ENCODE measurements around the gene DCN. TPM values are rescaled to one million over a fixed set of nuclear protein-coding genes. Genes with fewer than 3 reads are reported as not detected.

Gene DCN
- total and polyA plus RNA-seq, 2 donors (not counting 3 experiments of a cell fraction or from before 2014, with no cell fraction given): 0.42 to 0.43 TPM

DNA sequence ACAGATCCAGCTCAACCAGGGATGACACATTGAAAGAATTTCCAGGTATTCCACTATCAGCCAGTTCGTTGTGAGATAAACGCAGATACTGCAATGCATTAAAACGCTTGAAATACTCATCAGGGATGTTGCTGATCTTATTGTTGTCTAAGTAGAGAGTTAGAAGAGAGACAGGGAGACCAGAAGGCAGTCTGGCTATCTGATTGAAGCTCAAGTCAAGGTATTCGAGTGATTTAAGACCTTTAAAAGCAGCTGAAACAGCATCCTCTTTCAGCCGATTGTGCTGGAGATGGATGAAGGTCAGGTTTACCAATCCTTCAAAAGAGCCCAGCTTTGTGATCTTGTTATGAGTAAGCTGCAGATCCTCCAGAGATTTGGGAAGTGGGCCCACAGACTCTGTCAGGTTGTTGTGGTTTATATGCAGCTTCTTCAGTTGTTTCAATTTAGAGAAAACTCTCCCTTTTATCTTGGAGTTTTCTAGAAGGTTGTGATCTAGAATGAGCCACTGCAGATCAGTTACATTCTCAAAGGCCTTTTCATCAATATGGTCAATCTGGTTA is 74.3 kb downstream of the DCN start:
- Histone ChIP-seq H3K27ac (ENCODE audit: insufficient read depth, low read depth, low read length) (no peak overlapping the region), H3K79me2 (ENCODE audit: control insufficient read depth, insufficient read depth, low read length) (no peaks in the 10 kb centered on the region), H3K9me3 (replicated peaks; ENCODE audit: control insufficient read depth, insufficient read depth, low read length) (no peaks in the 10 kb centered on the region), H3K4me2 (ENCODE audit: insufficient read depth, low read length) (no peak overlapping the region), H3K4me1 (ENCODE audit: control insufficient read depth, extremely low read depth, insufficient read depth, low read length) (peaks cover 2% of the 10 kb centered on the region), H3K9me1 (replicated peaks; ENCODE audit: control insufficient read depth, extremely low read depth, insufficient read depth, low read length) (no peaks in the 10 kb centered on the region), H4K20me1 (replicated peaks; ENCODE audit: control insufficient read depth, extremely low read depth, insufficient read depth, low read length) (no peaks in the 10 kb centered on the region), H2AFZ (ENCODE audit: low read depth, low read length) (no peak overlapping the region), H3K9ac (replicated peaks; ENCODE audit: extremely low read depth, insufficient read depth, low read length) (no peak overlapping the region), H3K27me3 (ENCODE audit: control insufficient read depth in 2 of 2, insufficient read depth in 2 of 2, low read length in 2 of 2) (no peaks in the 10 kb centered on the region), H3K36me3 (ENCODE audit: control insufficient read depth in 2 of 2, extremely low read depth in 1 of 2, insufficient read depth in 2 of 2, low read length in 2 of 2) (no peaks in the 10 kb centered on the region), H3K4me3 (replicated peaks in 1 of 3; ENCODE audit: insufficient read depth in 1 of 3, low read depth in 1 of 3, low read length in 3 of 3) (no peak overlapping the region)
- FAIRE-seq (no peak), DNase-seq (ENCODE audit: low read depth, low spot score) (no peak)
- dilution Hi-C loops (cut with MboI; ENCODE audit: extremely low pct_ligation_motif_present, low sequenced_read_pairs) (no loop called here), intact Hi-C loops (cut with micrococcal nuclease) (loop anchor here (2.0 kb wide), 1 partner anchor 219 kb away; no protein-coding TSS in a partner anchor)
- ChIA-PET POLR2A (no interaction called here), CTCF (interaction anchor here (0.5 to 3.3 kb wide), 47 partner anchors 7 to 1145 kb away, joined by 3 to 30 read pairs (median 4); no protein-coding TSS in a partner anchor)
- BruUV-seq (replicated peaks): no TSS peak
- TF ChIP-seq FOS (IDR thresholded peaks at IDR 0.05; ENCODE audit: borderline replicate concordance, insufficient read depth, low read length) (no peak), EZH2 (IDR thresholded peaks at IDR 0.05; ENCODE audit: borderline replicate concordance, low read depth, low read length, severe bottlenecking) (no peak), GATA2 (IDR thresholded peaks at IDR 0.05; ENCODE audit: insufficient read depth, insufficient read length, low read depth, low read length) (no peak), POLR2A (IDR thresholded peaks at IDR 0.05; ENCODE audit: low read depth, low read length) (no peak), JUN (IDR thresholded peaks at IDR 0.05; ENCODE audit: borderline replicate concordance, insufficient read depth, insufficient read length, low read depth) (no peak), POLR2AphosphoS5 (IDR thresholded peaks at IDR 0.05; ENCODE audit: insufficient read depth, low read depth, low read length) (no peak), MYC (IDR thresholded peaks at IDR 0.05; ENCODE audit: low read depth, low read length) (no peak)
- TF ChIP-seq, protein P1, sequence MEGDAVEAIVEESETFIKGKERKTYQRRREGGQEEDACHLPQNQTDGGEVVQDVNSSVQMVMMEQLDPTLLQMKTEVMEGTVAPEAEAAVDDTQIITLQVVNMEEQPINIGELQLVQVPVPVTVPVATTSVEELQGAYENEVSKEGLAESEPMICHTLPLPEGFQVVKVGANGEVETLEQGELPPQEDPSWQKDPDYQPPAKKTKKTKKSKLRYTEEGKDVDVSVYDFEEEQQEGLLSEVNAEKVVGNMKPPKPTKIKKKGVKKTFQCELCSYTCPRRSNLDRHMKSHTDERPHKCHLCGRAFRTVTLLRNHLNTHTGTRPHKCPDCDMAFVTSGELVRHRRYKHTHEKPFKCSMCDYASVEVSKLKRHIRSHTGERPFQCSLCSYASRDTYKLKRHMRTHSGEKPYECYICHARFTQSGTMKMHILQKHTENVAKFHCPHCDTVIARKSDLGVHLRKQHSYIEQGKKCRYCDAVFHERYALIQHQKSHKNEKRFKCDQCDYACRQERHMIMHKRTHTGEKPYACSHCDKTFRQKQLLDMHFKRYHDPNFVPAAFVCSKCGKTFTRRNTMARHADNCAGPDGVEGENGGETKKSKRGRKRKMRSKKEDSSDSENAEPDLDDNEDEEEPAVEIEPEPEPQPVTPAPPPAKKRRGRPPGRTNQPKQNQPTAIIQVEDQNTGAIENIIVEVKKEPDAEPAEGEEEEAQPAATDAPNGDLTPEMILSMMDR (IDR thresholded peaks at IDR 0.05; ENCODE audit: extremely low read depth in 1 of 2, insufficient read depth in 1 of 2, low read depth in 1 of 2, low read length in 2 of 2): no peak
- TF ChIP-seq, protein P2, sequence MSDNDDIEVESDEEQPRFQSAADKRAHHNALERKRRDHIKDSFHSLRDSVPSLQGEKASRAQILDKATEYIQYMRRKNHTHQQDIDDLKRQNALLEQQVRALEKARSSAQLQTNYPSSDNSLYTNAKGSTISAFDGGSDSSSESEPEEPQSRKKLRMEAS (IDR thresholded peaks at IDR 0.05; ENCODE audit: insufficient read depth, insufficient read length): no peak
